ENCODE measurements around the gene SCYGR5. TPM values are rescaled to one million over a fixed set of nuclear protein-coding genes. Genes with fewer than 3 reads are reported as not detected.
"Not testable (repeated sequence)": the region's sequence is repeated elsewhere in the genome, so short reads cannot be mapped to it uniquely, and the experiment has no call there.

SCYGR5 gene
- total RNA-seq, result not detected

GRCh38 chr2:227666631-227667170 lies at the start of gene SCYGR5:
Gene SCYGR5 (plus strand): TSS chr2:227666804. CDS start chr2:227666804, 0 bp downstream.
- POLR2A ChIA-PET; H3K27me3 Mint-ChIP-seq; H3K4me1 Mint-ChIP-seq; CTCF ChIA-PET; H3K27ac Mint-ChIP-seq; H3K9me3 Mint-ChIP-seq; H3K36me3 Mint-ChIP-seq (ENCODE audit: low read depth); H3K4me3 Mint-ChIP-seq; DNase-seq: not testable (repeated sequence)

GRCh38 chr2:227617316-227618230 lies 49.0 kb upstream of the SCYGR5 start, which contains the start of gene SCYGR4:
Gene SCYGR4 (plus strand): TSS chr2:227617498. CDS start chr2:227617498, 0 bp downstream.
- DNase-seq, result no peak
- ChIA-PET CTCF (no interaction called here), POLR2A (no interaction called here)
- Mint-ChIP-seq H3K27me3 (peaks cover 9% of the 10 kb centered on the region), H3K27ac (no peak within 1 kb of the TSS), H3K9me3 (no peaks in the 10 kb centered on the region), H3K36me3 (ENCODE audit: low read depth) (no peaks in the 10 kb centered on the region), H3K4me3 (no peak within 1 kb of the TSS), H3K4me1 (no peaks in the 10 kb centered on the region)

GRCh38 chr2:227623226-227623625 lies 43.4 kb upstream of the SCYGR5 start:
- no peaks in the 10 kb centered on the region for H3K36me3 Mint-ChIP-seq (ENCODE audit: low read depth)
- H3K4me3 Mint-ChIP-seq, result no peak overlapping the region
- H3K9me3 Mint-ChIP-seq, result no peaks in the 10 kb centered on the region
- no peaks in the 10 kb centered on the region for H3K4me1 Mint-ChIP-seq
- DNase-seq, result no peak
- ChIA-PET POLR2A (no interaction called here), CTCF (no interaction called here)
- no peak overlapping the region for H3K27ac Mint-ChIP-seq
- H3K27me3 Mint-ChIP-seq, result peaks cover under 1% of the 10 kb centered on the region

GRCh38 chr2:227625420-227625819 lies 41.2 kb upstream of the SCYGR5 start:
- Mint-ChIP-seq H3K27me3 (peaks cover 9% of the 10 kb centered on the region), H3K4me1 (no peaks in the 10 kb centered on the region), H3K36me3 (ENCODE audit: low read depth) (no peaks in the 10 kb centered on the region), H3K27ac (no peak overlapping the region), H3K9me3 (no peaks in the 10 kb centered on the region), H3K4me3 (no peak overlapping the region)
- no peak for DNase-seq
- CTCF ChIA-PET, result no interaction called here
- POLR2A ChIA-PET, result no interaction called here

GRCh38 chr2:227626580-227627151 lies 39.9 kb upstream of the SCYGR5 start:
- CTCF ChIA-PET, result no interaction called here
- H3K36me3 Mint-ChIP-seq (ENCODE audit: low read depth), result no peaks in the 10 kb centered on the region
- H3K27ac Mint-ChIP-seq, result no peak overlapping the region
- H3K27me3 Mint-ChIP-seq, result peaks cover 17% of the 10 kb centered on the region
- no peaks in the 10 kb centered on the region for H3K4me1 Mint-ChIP-seq
- no peaks in the 10 kb centered on the region for H3K9me3 Mint-ChIP-seq
- no peak for DNase-seq
- H3K4me3 Mint-ChIP-seq, result no peak overlapping the region
- POLR2A ChIA-PET, result no interaction called here

- peaks cover 19% of the 10 kb centered on the region for H3K27me3 Mint-ChIP-seq
- H3K4me1 Mint-ChIP-seq, result no peaks in the 10 kb centered on the region
- CTCF ChIA-PET, result interaction anchor here (1.0 kb wide), 1 partner anchor 11 kb away, joined by 3 read pairs; no protein-coding TSS in a partner anchor
- no peak overlapping the region for H3K27ac Mint-ChIP-seq
- no peak overlapping the region for H3K4me3 Mint-ChIP-seq
- no peaks in the 10 kb centered on the region for H3K36me3 Mint-ChIP-seq (ENCODE audit: low read depth)
- no peak for DNase-seq
- POLR2A ChIA-PET, result no interaction called here
- H3K9me3 Mint-ChIP-seq, result no peaks in the 10 kb centered on the region
Observed at GRCh38 chr2:227627769-227628168, 38.8 kb upstream of the SCYGR5 start.

GRCh38 chr2:227629435-227629834 lies 37.2 kb upstream of the SCYGR5 start:
- CTCF ChIA-PET, result no interaction called here
- no peaks in the 10 kb centered on the region for H3K4me1 Mint-ChIP-seq

GRCh38 chr2:227630322-227630721 lies 36.3 kb upstream of the SCYGR5 start:
- ChIA-PET CTCF (interaction anchor here (1.1 kb wide), 1 partner anchor 10 kb away, joined by 3 read pairs; no protein-coding TSS in a partner anchor), POLR2A (no interaction called here)
- Mint-ChIP-seq H3K4me1 (no peaks in the 10 kb centered on the region), H3K4me3 (no peak overlapping the region), H3K36me3 (ENCODE audit: low read depth) (no peaks in the 10 kb centered on the region), H3K9me3 (no peaks in the 10 kb centered on the region), H3K27ac (no peak overlapping the region), H3K27me3 (peaks cover 24% of the 10 kb centered on the region)
- DNase-seq, result no peak

More at GRCh38 chr2:227629435-227629834, 37.2 kb upstream of the SCYGR5 start:
- Mint-ChIP-seq H3K4me3 (no peak overlapping the region), H3K27me3 (peaks cover 22% of the 10 kb centered on the region), H3K36me3 (ENCODE audit: low read depth) (no peaks in the 10 kb centered on the region), H3K27ac (no peak overlapping the region), H3K9me3 (no peaks in the 10 kb centered on the region)
- POLR2A ChIA-PET, result no interaction called here
- DNase-seq, result no peak

GRCh38 chr2:227632827-227633226 lies 33.8 kb upstream of the SCYGR5 start:
- DNase-seq, result no peak
- no peak overlapping the region for H3K27ac Mint-ChIP-seq
- peaks cover 24% of the 10 kb centered on the region for H3K27me3 Mint-ChIP-seq
- no peaks in the 10 kb centered on the region for H3K4me1 Mint-ChIP-seq
- no peak overlapping the region for H3K4me3 Mint-ChIP-seq
- H3K36me3 Mint-ChIP-seq (ENCODE audit: low read depth), result no peaks in the 10 kb centered on the region
- ChIA-PET POLR2A (no interaction called here), CTCF (interaction anchor here (0.7 kb wide), 1 partner anchor 987 kb away, joined by 3 read pairs; no protein-coding TSS in a partner anchor)
- H3K9me3 Mint-ChIP-seq, result no peaks in the 10 kb centered on the region

- POLR2A ChIA-PET, result no interaction called here
- no peak overlapping the region for H3K4me3 Mint-ChIP-seq
Observed at GRCh38 chr2:227634201-227634600, 32.4 kb upstream of the SCYGR5 start.

GRCh38 chr2:227642656-227643055 lies 23.9 kb upstream of the SCYGR5 start:
- no peak for DNase-seq
- Mint-ChIP-seq H3K36me3 (ENCODE audit: low read depth) (no peaks in the 10 kb centered on the region), H3K4me3 (no peak overlapping the region), H3K27ac (no peak overlapping the region), H3K27me3 (peaks cover 11% of the 10 kb centered on the region), H3K4me1 (no peaks in the 10 kb centered on the region), H3K9me3 (no peaks in the 10 kb centered on the region)
- CTCF ChIA-PET, result no interaction called here
- POLR2A ChIA-PET, result no interaction called here

More at GRCh38 chr2:227634201-227634600, 32.4 kb upstream of the SCYGR5 start:
- Mint-ChIP-seq H3K9me3 (no peaks in the 10 kb centered on the region), H3K27ac (no peak overlapping the region), H3K27me3 (peaks cover 22% of the 10 kb centered on the region), H3K4me1 (no peaks in the 10 kb centered on the region), H3K36me3 (ENCODE audit: low read depth) (no peaks in the 10 kb centered on the region)
- CTCF ChIA-PET, result no interaction called here
- DNase-seq, result no peak

GRCh38 chr2:227643990-227644551 lies 22.5 kb upstream of the SCYGR5 start:
- no peak for DNase-seq
- no peak overlapping the region for H3K4me3 Mint-ChIP-seq
- CTCF ChIA-PET, result no interaction called here
- H3K4me1 Mint-ChIP-seq, result no peaks in the 10 kb centered on the region
- no peaks in the 10 kb centered on the region for H3K36me3 Mint-ChIP-seq (ENCODE audit: low read depth)
- no peak overlapping the region for H3K27ac Mint-ChIP-seq
- H3K9me3 Mint-ChIP-seq, result no peaks in the 10 kb centered on the region
- peaks cover 8% of the 10 kb centered on the region for H3K27me3 Mint-ChIP-seq
- POLR2A ChIA-PET, result no interaction called here

- Mint-ChIP-seq H3K27me3 (peaks cover 12% of the 10 kb centered on the region), H3K36me3 (ENCODE audit: low read depth) (no peaks in the 10 kb centered on the region), H3K27ac (no peak overlapping the region), H3K4me1 (no peaks in the 10 kb centered on the region), H3K4me3 (no peak overlapping the region), H3K9me3 (no peaks in the 10 kb centered on the region)
- CTCF ChIA-PET, result no interaction called here
- POLR2A ChIA-PET, result no interaction called here
- no peak for DNase-seq
Observed at GRCh38 chr2:227653419-227653818, 13.2 kb upstream of the SCYGR5 start.
